Superior temporal gyrus (tissue), 1 donor: ENCODE data around the gene LRRC8C.
"Not testable (repeated sequence)": the region's sequence is repeated elsewhere in the genome, so short reads cannot be mapped to it uniquely, and the experiment has no call there.

ENCODE experiments used
- DNase-seq: peaks from one replicate; pipeline ENCODE4 v3.0.0-alpha.2; 2016; ENCODE audit errors: extremely low spot score

The LRRC8C gene

DNA sequence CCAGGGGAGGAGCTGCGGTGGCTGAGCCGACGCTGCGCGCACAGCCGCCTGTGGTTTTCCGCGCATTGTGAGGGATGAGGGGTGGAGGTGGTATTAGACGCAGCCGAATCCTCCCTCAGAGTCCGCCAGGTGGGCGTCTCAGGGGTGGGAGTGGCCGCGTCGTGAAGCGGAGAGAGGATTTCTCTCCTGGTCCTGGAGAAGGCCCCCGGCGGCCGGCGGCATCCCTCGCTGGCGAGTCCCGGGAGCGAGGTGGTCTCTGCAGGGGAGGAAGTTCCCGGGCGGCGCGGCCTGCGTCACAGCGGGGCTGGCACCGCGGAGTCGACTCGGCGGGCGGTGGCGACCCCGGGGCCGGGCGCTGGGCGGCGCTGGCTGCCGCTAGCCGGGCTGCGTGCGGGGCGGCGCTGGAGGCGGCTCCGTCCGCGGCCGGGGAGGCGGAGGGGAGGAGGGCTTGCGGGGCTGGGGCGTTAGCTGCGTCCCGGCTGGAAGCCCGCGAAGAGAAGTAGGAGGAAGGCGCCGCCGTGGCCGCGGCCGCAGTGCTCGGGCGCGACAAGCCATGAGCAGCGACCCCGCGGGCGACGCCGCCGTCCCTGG lies at the start of gene LRRC8C:
Gene LRRC8C, plus strand, starts transcription at position 464 of the 591 bp plus-strand sequence. CDS start 53,354 bp downstream, outside the sequence.
- peak; percentile 79 for DNase-seq

DNA sequence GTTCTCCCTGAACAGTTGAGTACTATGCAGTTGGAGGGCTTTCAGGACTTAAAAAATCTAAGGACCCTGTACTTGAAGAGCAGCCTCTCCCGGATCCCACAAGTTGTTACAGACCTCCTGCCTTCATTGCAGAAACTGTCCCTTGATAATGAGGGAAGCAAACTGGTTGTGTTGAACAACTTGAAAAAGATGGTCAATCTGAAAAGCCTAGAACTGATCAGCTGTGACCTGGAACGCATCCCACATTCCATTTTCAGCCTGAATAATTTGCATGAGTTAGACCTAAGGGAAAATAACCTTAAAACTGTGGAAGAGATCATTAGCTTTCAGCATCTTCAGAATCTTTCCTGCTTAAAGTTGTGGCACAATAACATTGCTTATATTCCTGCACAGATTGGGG lies 48.7 kb upstream of the LRRC8C start:
- DNase-seq: no peak

DNA sequence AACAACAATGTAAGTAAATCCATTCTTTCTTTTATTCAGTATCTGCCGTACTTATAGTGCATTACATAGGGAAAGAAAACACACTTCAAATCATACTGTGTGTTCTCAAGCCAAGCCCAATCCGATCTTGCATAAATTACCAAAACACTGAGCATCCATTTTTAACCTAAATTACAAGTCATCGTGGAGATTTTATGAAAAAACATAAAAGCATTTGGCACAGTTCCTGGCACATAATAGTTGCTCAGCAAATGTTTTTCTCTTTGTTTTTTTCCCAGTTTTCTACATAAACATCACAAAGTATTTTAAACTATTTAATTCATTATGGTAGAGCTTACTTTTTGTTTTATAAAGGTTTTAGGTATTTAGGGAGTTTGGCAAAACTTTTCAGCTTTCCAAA lies 48.1 kb upstream of the LRRC8C start:
- DNase-seq: peak; percentile 42

DNA sequence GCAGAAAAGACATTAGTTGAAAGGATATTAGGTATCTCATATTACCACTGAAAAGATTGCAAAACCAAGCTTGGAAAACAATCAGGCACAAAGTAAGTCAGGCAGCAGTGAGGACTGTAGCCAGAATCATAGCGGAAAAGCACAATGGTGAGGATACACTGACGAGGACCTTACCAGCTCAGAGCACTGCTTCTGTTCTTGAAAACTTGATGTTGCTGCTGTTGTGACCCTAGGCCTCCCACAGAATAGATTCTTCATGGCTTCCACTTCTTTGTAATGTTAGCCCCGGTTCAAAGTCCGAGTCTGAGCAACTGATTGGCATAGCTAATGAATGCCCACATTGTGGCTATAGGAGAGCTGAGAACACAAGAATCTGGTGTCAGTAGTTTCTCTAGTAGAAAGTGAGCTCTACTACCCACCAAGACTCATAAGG lies 45.2 kb upstream of the LRRC8C start:
- peak; percentile 56 for DNase-seq

DNA sequence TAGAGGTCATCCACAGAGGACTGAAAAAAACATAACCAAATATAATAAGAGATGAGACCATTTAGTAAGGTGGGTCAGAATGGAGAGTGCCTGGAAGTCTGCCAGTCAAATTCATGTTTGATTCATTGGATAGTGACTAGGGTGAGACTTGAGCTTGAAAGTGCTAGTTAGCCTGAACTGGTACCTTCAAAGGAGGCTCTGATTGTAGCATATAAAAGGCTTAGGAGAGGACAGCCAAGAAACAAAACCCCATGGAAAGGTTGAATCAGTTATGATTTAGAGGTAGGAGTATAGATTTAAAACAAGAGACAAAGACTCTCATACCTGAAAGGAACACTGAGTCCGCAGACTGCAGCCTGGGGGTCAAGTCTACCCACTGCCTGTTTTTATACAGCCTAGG lies 44.4 kb upstream of the LRRC8C start:
- no peak for DNase-seq

DNA sequence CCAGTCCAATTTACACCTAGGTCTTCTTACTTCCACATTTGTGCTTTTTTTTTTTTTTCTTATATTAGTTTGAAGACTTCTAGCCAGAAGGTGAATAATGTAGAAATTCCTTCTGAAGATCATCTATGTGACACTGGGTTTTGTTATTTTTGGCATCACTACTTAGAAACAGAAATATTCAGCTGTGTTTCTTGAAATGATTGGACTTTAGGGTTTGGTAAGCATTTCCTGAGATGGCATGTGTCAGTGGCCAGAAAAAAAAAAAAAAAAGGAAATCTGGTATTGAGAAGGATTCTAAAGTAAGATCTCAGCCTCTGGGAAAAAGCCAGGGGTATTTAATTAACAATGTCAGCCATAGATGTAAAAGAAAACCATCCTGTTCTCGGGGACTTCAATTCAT lies 43.4 kb upstream of the LRRC8C start:
- no peak for DNase-seq

DNA sequence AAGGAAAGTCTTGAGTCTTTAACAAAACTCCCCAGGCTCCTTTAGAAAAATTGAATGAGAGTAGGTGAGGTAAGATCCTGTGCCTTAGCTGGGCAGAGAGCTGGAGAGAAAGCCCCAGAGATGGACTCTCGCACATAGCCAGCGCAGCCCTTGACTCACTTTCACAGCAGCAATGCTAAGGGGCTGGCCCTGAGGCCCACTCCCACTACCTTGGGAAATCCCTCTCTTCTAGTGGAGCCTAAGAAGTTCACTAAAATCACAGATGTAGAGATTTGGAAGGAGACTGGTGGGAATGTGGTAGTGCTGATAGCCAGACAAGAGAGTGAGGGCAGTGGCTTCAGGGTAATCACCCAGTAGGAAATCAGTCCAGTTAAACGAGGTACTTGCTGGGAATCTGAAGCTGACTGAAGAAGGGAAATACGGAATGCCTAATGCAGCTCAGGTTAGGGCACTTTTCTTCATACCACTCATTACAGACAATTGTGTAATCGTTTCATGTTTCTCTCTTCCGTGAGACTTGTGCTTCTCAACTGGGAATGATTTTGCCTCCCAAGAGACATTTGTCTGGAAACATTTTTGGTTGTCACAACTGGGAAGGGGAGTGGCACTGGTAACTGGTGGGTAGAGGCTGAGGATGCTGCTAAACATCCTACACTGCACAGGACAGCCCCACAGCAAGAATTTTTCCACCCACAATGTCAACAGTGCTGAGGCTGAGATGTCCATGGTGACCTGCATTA lies 42.4 kb upstream of the LRRC8C start:
- DNase-seq: peak; percentile 13

DNA sequence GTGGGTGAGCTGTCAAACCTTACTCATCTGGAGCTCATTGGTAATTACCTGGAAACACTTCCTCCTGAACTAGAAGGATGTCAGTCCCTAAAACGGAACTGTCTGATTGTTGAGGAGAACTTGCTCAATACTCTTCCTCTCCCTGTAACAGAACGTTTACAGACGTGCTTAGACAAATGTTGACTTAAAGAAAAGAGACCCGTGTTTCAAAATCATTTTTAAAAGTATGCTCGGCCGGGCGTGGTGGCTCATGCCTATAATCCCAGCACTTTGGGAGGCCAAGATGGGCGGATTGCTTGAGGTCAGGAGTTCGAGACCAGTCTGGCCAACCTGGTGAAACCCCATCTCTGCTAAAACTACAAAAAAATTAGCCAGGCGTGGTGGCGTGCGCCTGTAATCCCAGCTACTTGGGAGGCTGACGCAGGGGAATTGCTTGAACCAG lies 40.0 kb upstream of the LRRC8C start:
- not testable (repeated sequence) for DNase-seq

DNA sequence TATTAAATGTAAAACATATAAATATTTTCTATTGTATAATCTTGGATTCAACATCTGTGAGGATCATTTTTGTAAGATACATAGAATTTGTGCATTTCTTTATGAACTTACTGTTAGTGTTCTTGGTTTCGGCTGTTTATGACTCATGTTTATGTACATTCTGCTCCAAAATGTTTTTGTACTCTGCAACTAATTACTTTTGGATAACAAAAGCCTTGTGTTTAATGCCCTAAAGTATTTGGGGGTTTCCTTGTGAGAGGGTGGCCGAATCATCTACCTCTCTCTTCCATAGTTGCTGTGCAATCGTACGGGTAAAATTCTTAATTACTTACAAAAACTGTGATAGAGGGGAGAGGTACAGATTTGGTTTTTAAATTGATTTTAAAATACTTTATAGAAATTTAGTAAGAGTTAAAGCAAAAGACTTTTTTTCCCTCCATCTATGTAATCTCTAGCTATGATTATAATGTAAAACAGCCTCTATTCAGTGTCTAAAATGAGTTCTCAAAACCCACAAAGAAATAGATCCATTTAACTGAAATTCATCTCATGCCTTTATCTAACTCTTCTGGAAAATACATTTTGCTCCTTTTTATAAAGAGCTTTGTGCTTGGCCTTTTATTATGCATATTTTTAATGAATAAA lies 38.7 kb upstream of the LRRC8C start:
- peak; percentile 30 for DNase-seq

DNA sequence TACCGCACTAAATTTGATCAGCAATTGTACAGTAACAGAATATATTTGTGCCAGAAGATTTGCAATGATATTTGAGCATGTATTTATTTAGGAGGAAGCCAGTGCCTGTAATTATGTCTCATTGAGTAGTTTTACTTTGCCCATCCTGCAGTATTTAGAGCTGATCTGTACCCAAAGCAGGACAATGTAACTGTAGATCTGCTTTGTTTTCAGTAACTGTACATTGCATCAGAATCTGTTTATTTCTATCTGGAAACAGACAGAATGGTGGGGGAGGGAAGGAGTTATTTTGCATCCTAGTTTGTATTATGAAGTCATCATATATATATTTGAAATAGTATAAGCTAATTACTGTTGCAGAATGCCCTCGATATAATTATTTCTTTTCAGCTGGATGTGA lies 36.2 kb upstream of the LRRC8C start:
- DNase-seq: peak; percentile 15

DNA sequence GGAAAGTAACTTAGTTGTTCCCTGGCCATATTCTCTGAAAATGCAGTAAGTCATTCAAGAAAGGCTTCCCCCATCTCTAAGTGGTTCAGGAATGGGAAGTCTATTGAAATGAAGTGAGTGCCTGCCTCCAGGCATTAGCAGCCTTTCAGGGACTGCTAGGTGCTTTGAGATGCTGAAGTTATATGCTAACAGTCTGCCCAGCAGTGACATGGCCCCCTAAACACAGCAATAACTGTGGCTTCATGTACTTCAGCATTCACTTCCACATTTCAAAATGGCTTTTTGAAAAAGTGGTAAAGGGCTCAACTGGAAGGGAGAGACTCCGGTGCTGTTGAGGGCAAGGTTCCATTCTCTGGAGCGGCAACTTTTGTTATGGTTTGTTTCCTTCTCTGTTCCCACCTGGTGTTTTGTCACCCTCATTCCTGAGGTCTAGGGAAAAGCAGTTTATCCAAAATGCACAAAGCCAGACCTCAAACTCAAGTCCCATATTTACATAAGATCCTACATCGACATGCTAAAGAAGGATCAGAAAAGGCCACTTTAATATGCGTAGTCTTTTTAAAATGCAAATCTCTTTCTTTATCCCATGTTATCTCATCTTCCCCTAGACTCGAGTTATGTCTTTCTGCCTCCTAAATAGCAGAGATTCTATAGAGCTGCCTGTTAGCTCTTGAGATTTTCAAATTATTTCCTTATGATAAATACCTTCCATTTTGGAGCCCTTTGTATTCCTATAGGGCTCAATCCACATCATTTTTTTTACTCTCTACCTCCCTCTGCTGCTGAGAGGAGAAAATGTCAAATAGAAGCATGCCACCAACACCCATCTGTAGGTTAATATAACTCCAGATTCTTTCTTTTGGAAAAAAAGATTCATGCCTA lies 34.2 kb upstream of the LRRC8C start:
- DNase-seq: peak; percentile 91

DNA sequence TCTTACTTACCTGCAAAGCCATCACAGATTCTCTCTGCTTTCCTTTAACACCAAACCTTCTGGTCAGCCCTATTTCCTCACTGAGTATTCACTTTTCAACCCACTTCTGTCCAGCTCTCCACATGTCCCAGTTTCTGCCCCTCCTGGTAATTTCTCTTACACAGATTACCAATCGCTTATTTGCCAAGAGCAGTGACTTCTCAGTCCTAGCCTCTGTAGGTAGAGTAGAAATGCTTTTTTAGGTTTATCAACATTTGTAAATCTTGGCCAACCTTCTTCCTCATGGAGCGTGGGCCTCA lies 33.6 kb upstream of the LRRC8C start:
- DNase-seq: no peak

DNA sequence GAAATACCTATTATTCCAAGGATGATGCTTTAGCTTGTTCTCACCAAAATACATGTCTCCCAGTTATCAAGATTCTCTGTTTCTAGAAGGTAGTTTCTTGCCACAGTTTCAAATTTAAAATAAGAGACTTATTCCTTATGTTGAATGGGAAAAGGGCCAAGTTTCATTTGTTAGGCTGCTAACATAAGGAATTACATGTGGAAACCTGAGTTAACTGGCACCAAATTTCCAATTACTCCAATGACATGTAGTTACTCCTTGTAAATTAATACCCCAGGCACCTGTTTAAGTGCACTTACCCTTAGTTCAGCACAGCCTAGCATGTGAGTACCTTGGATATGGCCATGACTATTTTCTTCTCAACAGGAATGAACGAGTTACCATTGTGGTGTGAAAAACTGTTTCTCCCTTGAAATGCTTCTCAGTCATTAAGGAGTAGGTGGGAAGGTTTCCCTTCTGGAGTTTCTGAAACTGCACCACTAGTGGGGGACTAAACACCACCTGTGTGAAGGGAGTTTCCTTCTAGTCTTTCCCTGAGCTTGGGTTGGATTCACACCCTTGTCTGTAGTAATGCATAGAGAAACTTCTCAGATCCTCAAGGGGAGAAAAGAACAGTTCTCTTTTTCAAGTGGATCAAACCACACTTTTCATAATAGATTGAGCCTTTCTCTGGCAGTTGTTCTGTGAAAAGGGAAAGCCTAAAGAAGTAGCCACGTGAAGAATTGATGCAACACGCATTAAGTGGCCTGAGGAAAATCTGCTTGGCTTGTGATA lies 32.3 kb upstream of the LRRC8C start:
- peak; percentile 68 for DNase-seq

DNA sequence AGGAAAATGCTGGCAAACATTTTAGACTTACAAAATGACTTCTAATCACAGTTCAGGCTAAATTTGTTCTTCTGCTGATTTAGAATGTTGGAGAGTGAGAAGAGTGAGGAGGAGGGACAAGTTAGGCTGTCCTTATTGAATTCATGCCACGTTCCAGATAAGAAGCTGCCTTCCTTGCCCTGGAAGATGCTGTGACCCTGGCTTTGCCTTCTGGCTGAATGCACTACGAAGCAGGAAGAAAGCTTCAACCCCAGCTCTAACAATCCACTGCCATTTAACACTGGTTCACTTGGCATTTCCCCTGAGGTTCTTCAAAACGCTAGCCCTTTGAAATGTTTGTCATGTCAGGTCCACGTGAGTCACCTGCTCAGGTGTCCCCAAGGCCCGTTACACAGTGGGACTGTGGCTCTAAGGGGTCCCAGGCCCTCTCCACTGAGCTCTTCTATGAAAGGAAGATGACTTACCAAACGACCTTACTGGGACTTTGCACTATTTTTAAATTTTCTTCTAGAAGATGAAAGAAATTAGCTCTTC lies 30.0 kb upstream of the LRRC8C start:
- DNase-seq: peak; percentile 29

DNA sequence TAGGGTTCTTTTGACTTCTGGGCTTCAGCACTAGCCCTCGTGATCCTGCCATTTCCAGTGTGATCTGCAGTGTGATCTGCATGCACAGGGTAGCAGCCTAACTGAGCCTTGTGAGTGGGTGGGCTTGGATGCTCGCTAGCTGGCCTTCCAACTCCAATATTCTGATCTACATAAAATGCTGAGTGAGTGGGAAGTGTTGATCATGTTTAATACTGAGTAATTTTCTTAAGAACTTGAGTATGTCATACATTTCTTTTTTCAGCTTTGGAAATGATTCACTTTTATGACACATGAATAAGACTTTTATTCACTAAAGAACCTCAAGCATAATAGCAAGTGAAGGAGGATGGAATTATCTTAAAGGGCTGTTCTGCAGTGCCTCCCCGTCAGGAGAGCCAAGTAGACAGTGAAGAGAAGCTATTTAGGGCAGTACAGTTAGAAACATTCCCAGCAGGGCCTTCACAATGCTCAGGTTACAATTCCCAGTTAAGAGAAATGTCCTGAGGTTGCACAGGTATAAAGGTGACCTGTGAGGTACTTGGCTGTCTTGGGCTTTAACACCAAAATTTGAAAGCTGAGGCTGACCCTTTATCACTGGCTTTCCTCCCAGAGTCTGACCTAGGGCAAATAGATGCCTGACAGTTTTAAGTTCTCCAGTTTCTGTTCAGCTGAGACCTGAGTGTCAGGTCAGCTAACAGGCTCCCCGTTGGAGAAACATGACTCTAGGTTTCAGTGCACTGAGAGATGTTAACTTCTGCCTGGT lies 29.1 kb upstream of the LRRC8C start:
- DNase-seq: peak; percentile 45

DNA sequence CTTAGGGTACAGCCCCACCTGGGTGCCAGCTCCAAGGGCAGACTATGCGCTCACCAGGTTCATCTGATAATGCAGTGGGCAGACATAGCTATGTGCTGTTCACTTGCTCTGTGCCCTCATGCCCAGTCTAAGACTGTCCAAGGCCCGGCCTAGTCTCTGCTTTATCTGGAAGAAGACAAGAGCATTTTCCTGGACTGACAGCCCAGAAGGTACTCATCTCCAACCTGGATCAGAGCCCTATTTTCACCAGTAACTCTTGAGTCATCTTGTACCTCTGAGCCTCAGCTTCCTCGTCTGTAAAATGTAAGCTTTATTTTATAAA lies 28.5 kb upstream of the LRRC8C start:
- peak; percentile 14 for DNase-seq

DNA sequence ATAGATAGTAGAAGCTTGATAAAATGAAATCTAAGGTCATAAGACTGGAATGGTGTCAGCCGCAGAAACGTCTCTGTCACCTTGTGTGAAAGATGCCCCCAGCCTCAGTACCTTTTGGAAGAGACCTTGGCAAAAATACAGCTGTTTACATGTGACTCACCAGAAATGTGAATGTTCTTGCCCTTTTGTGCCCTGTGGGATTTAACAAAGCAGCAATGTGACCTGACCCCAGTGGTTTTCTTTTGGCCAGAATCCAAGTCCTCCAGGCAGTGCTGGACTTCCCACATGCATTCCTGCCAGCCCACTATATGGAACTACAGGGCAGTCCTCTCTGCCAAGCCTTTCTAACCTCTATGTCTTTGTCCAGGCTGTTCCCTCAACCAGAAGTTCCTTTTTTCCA lies 27.2 kb upstream of the LRRC8C start:
- DNase-seq: no peak

DNA sequence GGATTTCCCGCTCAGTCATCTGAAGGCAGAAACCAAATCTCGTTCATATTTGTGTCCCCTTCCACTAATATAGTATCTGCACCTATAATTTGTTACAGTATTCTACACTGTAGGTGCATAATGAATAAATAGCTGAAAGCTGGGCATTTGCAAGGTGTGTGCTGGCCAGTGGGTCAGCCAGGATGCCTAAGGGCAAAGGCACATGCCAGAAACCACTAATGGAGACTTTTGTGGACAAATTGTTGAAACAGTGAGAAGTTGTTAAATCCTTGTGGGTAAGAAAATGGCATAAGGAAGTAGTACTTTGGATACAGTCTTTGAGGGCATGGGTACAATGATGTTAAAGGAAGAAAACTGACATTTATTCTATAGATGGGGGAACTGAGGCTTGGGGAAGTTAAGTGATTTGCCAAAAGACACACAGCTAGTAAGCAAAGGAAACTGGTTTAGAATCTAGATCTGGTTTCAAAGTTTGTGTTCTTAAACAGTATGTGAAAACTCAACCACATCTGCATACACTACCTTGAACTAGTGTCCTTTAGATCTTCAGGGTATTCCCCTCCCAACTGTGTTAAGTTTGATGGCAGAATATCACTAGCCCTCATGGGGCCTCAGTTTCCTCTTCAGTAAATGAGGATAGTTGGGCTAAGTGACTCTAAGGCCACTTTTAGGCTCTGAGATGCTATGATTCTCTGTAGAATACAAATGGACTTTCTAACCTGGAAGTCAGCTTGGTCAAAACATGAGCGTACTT lies 26.5 kb upstream of the LRRC8C start:
- no peak for DNase-seq

DNA sequence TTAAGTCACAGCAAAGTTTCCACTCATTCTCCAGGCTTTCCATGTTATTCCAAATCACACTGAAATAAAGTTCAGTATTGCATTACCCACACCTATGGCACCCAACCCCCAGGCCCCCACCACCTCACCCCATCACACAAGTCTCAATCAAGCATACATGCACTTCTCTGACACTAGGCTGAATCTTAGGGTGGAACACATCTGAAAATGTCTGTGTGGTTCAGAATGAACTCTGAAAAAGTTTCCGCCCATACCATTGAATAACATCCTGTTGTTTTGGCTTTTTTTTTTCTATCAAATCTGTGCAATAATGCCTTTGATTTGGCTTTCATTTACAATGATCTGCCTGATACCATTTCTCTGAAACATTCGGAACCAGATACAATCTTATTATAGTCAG lies 25.8 kb upstream of the LRRC8C start:
- no peak for DNase-seq
